HEK293 (cell line): ENCODE measurements around the gene ABCB9.
"Not testable (repeated sequence)": the region's sequence is repeated elsewhere in the genome, so short reads cannot be mapped to it uniquely, and the experiment has no call there.

Source experiments
- CTCF ChIA-PET: fragments of 350-600 bp; formaldehyde crosslinking; extraction: SDS; loops from one replicate; lab custom pipeline; 2021; ENCODE audit warnings: antibody characterized with exemption; lab: Yijun Ruan, JAX
- POLR2A ChIA-PET: fragments of 300-600 bp; formaldehyde crosslinking; extraction: SDS; loops from one replicate; lab custom pipeline; 2020; ENCODE audit warnings: antibody characterized with exemption, inconsistent platforms; lab: Yijun Ruan, JAX
- H3K27ac ChIP-seq: fragments of 200-500 bp; sonication (Bioruptor generic); 2 replicates; pipeline ENCODE4 v1.5.1; 2014; ENCODE audit warnings: low read depth, low read length, control low read depth, inconsistent platforms; ENCODE audit errors: extremely low read depth
- H3K36me3 ChIP-seq, 2 experiments: fragments of 200-500 bp in 1 of 2; sonication (Bioruptor generic) in 1 of 2; 1 replicate in 1 of 2; 2 replicates in 1 of 2; pipeline ENCODE4 v1.5.1; 2014 to 2017; ENCODE audit warnings: inconsistent platforms in 2 of 2, low read length in 2 of 2; ENCODE audit not compliant: control insufficient read depth in 2 of 2, insufficient read depth in 1 of 2
- H3K4me1 ChIP-seq: fragments of 200-500 bp; sonication (Bioruptor generic); 2 replicates; pipeline ENCODE4 v1.5.1; 2014; ENCODE audit warnings: mild to moderate bottlenecking, low read length, inconsistent platforms; ENCODE audit not compliant: control insufficient read depth, insufficient read depth
- H3K4me3 ChIP-seq: 2 replicates; pipeline ENCODE4 v1.5.1; 2011; ENCODE audit warnings: low read depth, mild to moderate bottlenecking, control low read depth, low read length, moderate library complexity
- H3K9me3 ChIP-seq: fragments of 200-500 bp; sonication (Bioruptor generic); 2 replicates; pipeline ENCODE4 v1.5.1; 2014; ENCODE audit warnings: low read depth, low read length, inconsistent platforms; ENCODE audit not compliant: control insufficient read depth, insufficient read depth
- EGR2 ChIP-seq: fragments of 450-650 bp; formaldehyde crosslinking; IDR thresholded peaks from 2 replicates; pipeline ENCODE4 v1.5.1; 2016; ENCODE audit warnings: low read depth, missing biosample characterization, missing genetic modification characterization
- KLF1 ChIP-seq: fragments of 450-650 bp; formaldehyde crosslinking; IDR thresholded peaks from 2 replicates; pipeline ENCODE4 v1.5.1; 2016; ENCODE audit warnings: missing biosample characterization, missing genetic modification characterization
- KLF8 ChIP-seq: fragments of 450-650 bp; formaldehyde crosslinking; IDR thresholded peaks from 2 replicates; pipeline ENCODE4 v1.5.1; 2016; ENCODE audit warnings: missing biosample characterization, missing genetic modification characterization
- OSR2 ChIP-seq: fragments of 450-650 bp; formaldehyde crosslinking; IDR thresholded peaks from 2 replicates; pipeline ENCODE4 v1.5.1; 2016; ENCODE audit warnings: missing biosample characterization, missing genetic modification characterization
- SP2 ChIP-seq: fragments of 450-650 bp; formaldehyde crosslinking; IDR thresholded peaks from 2 replicates; pipeline ENCODE4 v1.5.1; 2016; ENCODE audit warnings: missing biosample characterization, missing genetic modification characterization
- SP7 ChIP-seq: fragments of 450-650 bp; formaldehyde crosslinking; IDR thresholded peaks from 2 replicates; pipeline ENCODE4 v1.5.1; 2016; ENCODE audit warnings: missing biosample characterization, missing genetic modification characterization
- WT1 ChIP-seq: fragments of 450-650 bp; formaldehyde crosslinking; IDR thresholded peaks from 2 replicates; pipeline ENCODE4 v1.5.1; 2016; ENCODE audit warnings: missing biosample characterization, missing genetic modification characterization
- ZFHX2 ChIP-seq: fragments of 450-650 bp; formaldehyde crosslinking; conservative IDR thresholded peaks from 2 replicates; pipeline ENCODE4 v1.5.1; 2016; ENCODE audit warnings: missing biosample characterization, missing genetic modification characterization
- ZFP3 ChIP-seq: fragments of 450-650 bp; formaldehyde crosslinking; IDR thresholded peaks from 2 replicates; pipeline ENCODE4 v1.5.1; 2016; ENCODE audit warnings: low read depth, missing biosample characterization, missing genetic modification characterization
- ZNF239 ChIP-seq: fragments of 450-650 bp; formaldehyde crosslinking; IDR thresholded peaks from 2 replicates; pipeline ENCODE4 v1.5.1; 2016; ENCODE audit warnings: missing biosample characterization, missing genetic modification characterization
- ZNF394 ChIP-seq: fragments of 450-650 bp; formaldehyde crosslinking; IDR thresholded peaks from 2 replicates; pipeline ENCODE4 v1.5.1; 2016; ENCODE audit warnings: missing biosample characterization, missing genetic modification characterization, mild to moderate bottlenecking, moderate library complexity, borderline replicate concordance
- ZNF549 ChIP-seq: fragments of 450-650 bp; IDR thresholded peaks from 2 replicates; pipeline ENCODE4 v1.5.1; 2018; ENCODE audit warnings: missing biosample characterization, missing genetic modification characterization, mild to moderate bottlenecking, inconsistent platforms, moderate library complexity
- ZNF626 ChIP-seq: fragments of 450-650 bp; sonication (Bioruptor Pico); formaldehyde crosslinking; IDR thresholded peaks from 2 replicates; pipeline ENCODE4 v1.5.1; 2018; ENCODE audit warnings: missing biosample characterization, missing genetic modification characterization, inconsistent platforms
- ZNF654 ChIP-seq: fragments of 450-650 bp; formaldehyde crosslinking; IDR thresholded peaks from 2 replicates; pipeline ENCODE4 v1.5.1; 2016; ENCODE audit warnings: low read depth, missing biosample characterization, missing genetic modification characterization
- ZNF670 ChIP-seq: fragments of 450-650 bp; formaldehyde crosslinking; IDR thresholded peaks from 2 replicates; pipeline ENCODE4 v1.5.1; 2016; ENCODE audit warnings: missing biosample characterization, missing genetic modification characterization, low read depth
- TF ChIP-seq, protein P1 (sequence below): fragments of 450-650 bp; formaldehyde crosslinking; IDR thresholded peaks from 2 replicates; pipeline ENCODE4 v1.5.1; 2016; ENCODE audit warnings: missing biosample characterization, missing genetic modification characterization
- TF ChIP-seq, protein P2 (sequence below): fragments of 450-650 bp; formaldehyde crosslinking; IDR thresholded peaks from 2 replicates; pipeline ENCODE4 v1.5.1; 2016; ENCODE audit warnings: missing biosample characterization, missing genetic modification characterization

The ABCB9 gene

DNA sequence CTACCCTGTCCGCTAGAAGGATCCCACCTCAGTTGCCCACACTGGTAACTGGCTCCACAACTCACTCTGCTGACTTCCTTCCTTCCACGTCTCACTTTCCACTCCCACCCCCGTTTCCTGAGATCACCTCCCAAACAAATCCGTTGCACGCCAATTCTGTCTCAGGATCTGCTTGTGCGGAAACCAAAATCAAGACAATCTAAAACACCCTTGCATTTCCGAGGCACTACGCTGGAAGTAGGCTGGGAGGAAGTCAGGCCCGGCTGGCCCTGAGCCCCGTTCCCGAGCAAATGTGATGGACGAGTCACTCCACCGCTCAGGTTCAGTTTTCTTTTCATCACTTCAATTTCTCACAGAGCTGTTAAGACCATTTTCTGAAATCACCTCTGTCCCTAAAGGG lies 23.1 kb downstream of the ABCB9 start (continued):
- TF ChIP-seq SP2: no peak
- no peak for TF ChIP-seq ZNF654 (tag by site-specific recombination)
- TF ChIP-seq, all 188 proteins: peak for 0

DNA sequence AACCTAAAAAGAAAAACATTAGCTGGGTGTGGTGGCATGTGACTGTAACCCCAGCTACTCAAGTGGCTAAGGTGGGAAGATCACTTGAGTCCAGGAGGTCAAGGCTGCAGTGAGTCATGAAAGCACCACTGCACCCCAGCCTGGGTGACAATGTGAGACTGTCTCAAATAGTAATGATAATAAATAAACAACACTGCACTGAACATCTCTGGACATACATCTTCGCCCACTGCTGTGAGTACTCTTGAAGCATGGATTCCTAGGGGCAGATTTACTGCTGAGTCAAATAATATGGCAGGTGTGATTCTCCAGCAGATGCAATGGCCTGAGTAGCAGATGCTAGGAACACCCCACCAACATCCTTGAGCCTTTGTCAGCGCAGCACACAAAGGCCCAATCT lies 23.6 kb downstream of the ABCB9 start:
- Histone ChIP-seq H3K36me3 (peaks cover 0 to 15% of the 10 kb centered on the region in 2 experiments; a peak in 2 of 3 replicates), H3K9me3 (no peaks in the 10 kb centered on the region), H3K27ac (no peak overlapping the region), H3K4me3 (no peak overlapping the region), H3K4me1 (no peaks in the 10 kb centered on the region)
- TF ChIP-seq ZFP3 (no peak), ZNF670 (tag by site-specific recombination) (no peak), KLF8 (no peak), OSR2 (tag by site-specific recombination) (0 out of 2 replicates have a peak, but pooled peaks have one; percentile 33), KLF1 (tag by site-specific recombination) (peak; percentile 44; the same call in 1 of the 2 replicates)
- TF ChIP-seq, protein P1, sequence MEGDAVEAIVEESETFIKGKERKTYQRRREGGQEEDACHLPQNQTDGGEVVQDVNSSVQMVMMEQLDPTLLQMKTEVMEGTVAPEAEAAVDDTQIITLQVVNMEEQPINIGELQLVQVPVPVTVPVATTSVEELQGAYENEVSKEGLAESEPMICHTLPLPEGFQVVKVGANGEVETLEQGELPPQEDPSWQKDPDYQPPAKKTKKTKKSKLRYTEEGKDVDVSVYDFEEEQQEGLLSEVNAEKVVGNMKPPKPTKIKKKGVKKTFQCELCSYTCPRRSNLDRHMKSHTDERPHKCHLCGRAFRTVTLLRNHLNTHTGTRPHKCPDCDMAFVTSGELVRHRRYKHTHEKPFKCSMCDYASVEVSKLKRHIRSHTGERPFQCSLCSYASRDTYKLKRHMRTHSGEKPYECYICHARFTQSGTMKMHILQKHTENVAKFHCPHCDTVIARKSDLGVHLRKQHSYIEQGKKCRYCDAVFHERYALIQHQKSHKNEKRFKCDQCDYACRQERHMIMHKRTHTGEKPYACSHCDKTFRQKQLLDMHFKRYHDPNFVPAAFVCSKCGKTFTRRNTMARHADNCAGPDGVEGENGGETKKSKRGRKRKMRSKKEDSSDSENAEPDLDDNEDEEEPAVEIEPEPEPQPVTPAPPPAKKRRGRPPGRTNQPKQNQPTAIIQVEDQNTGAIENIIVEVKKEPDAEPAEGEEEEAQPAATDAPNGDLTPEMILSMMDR (tag by site-specific recombination): no peak
- ChIA-PET POLR2A (interaction anchor here (0.5 to 1.3 kb wide), 2 partner anchors 23 to 54 kb away, joined by 5 to 6 read pairs; partner anchors contain the start of gene ABCB9), CTCF (no interaction called here)

DNA sequence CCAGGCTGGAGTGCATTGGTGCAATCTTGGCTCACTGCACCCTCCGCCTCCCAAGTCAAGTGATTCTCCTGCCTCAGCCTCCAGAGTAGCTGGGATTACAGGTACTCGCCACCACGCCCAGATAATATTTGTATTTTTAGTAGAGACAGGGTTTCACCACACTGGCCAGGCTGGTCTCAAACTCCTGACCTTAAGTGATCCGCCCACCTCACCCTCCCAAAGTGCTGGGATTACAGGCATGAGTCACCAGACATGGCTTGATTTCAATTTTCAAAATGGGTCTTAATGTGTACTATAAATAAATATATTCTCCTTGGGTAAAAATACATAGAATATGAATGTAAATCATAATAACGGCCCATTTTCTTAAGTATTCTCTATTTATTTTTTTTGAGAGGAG lies 24.9 kb downstream of the ABCB9 start:
- H3K27ac ChIP-seq, H3K4me1 ChIP-seq, CTCF ChIA-PET, POLR2A ChIA-PET, H3K4me3 ChIP-seq: not testable (repeated sequence)
- peaks cover 0 to 19% of the 10 kb centered on the region in 2 experiments; a peak in 2 of 3 replicates for H3K36me3 ChIP-seq
- TF ChIP-seq WT1 (0 out of 2 replicates have a peak, but pooled peaks have one; percentile 22), SP7 (tag by site-specific recombination) (peak; percentile 18; the same call in 1 of the 2 replicates), ZNF394 (tag by site-specific recombination) (peak; percentile 19; the same call in 1 of the 2 replicates), EGR2 (tag by site-specific recombination) (0 out of 2 replicates have a peak, but pooled peaks have one; percentile 7), ZFHX2 (peak; percentile 49), KLF1 (tag by site-specific recombination) (peak; percentile 86)
- TF ChIP-seq, protein P2, sequence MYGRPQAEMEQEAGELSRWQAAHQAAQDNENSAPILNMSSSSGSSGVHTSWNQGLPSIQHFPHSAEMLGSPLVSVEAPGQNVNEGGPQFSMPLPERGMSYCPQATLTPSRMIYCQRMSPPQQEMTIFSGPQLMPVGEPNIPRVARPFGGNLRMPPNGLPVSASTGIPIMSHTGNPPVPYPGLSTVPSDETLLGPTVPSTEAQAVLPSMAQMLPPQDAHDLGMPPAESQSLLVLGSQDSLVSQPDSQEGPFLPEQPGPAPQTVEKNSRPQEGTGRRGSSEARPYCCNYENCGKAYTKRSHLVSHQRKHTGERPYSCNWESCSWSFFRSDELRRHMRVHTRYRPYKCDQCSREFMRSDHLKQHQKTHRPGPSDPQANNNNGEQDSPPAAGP (tag by site-specific recombination): 0 out of 2 replicates have a peak, but pooled peaks have one; percentile 27
- TF ChIP-seq, all 188 proteins: peak for 7; not testable (repeated sequence) for 181
- not testable (repeated sequence) for H3K9me3 ChIP-seq

DNA sequence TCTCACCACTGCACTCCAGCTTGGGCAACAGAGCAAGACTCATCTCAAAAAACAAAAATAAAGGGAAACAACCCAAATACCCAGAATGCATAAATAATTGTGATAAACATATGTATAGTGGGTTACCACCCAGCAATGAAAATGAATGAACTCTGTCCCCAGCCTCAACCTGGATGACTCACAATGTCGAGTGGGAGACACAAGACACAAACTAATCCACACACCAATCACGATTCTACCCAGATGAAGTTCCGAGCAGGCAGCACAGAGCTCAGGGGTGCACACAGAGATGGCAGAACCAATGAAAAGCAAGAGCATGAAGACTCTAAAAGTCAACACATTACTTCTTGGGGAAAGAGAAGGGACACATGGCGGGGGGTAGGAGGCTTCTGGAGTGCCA lies 27.1 kb downstream of the ABCB9 start:
- ChIA-PET CTCF (interaction anchor here (0.9 kb wide), 1 partner anchor 11 kb away, joined by 4 read pairs; no protein-coding TSS in a partner anchor), POLR2A (no interaction called here)
- H3K36me3 ChIP-seq: peaks cover 0 to 14% of the 10 kb centered on the region in 2 experiments; a peak in 2 of 3 replicates
- H3K4me1 ChIP-seq: no peaks in the 10 kb centered on the region
- H3K27ac ChIP-seq: no peak overlapping the region
- H3K4me3 ChIP-seq: no peak overlapping the region
- H3K9me3 ChIP-seq: no peaks in the 10 kb centered on the region
- no peak for TF ChIP-seq ZNF239 (tag by site-specific recombination)
- no peak for TF ChIP-seq OSR2 (tag by site-specific recombination)
- no peak for TF ChIP-seq ZNF549 (tag by site-specific recombination)
- no peak for TF ChIP-seq ZNF626
